Adrenal gland (tissue), 19 donors: ENCODE data around the gene FGG. TPM values are rescaled to one million over a fixed set of nuclear protein-coding genes. Genes with fewer than 3 reads are reported as not detected.

Source experiments
- DNase-seq, 7 donors: peaks; one replicate each; pipeline ENCODE4 v3.0.0-alpha.2; 2019 to 2020
- H3K27ac ChIP-seq, 5 donors: fragments of 200-600 bp; sonication (generic) in 4 of 5; 1 replicate in 3 of 5; 2 replicates in 2 of 5; pipeline versions ENCODE4 v1.5.1 to v1.8.0; 2016 to 2020; ENCODE audit warnings: mild to moderate bottlenecking in 1 of 5
- H3K27me3 ChIP-seq: fragments of 200-600 bp; 2 replicates; pipeline ENCODE4 v1.8.0; 2021
- H3K36me3 ChIP-seq, 2 donors: fragments of 200-600 bp; replicated peaks in 1 of 2; 1 replicate in 1 of 2; 2 replicates in 1 of 2; pipeline versions ENCODE4 v1.5.1 to v1.8.0; 2018 to 2022
- H3K4me1 ChIP-seq, 2 donors: fragments of 200-600 bp; replicated peaks in 1 of 2; 1 replicate in 1 of 2; 2 replicates in 1 of 2; pipeline versions ENCODE4 v1.5.1 to v1.8.0; 2018 to 2021
- H3K4me3 ChIP-seq, 4 donors: fragments of 200-600 bp; sonication (generic) in 3 of 4; one replicate each; pipeline ENCODE4 v1.5.1; 2016 to 2018
- H3K9me3 ChIP-seq, 3 donors: fragments of 200-600 bp; sonication (generic) in 1 of 3; replicated peaks in 1 of 3; 1 replicate in 2 of 3; 2 replicates in 1 of 3; pipeline versions ENCODE4 v1.5.1 to v1.8.0; 2016 to 2021
- CTCF ChIP-seq, 6 experiments: fragments of 450-650 bp in 4 of 6; fragments of 200-600 bp in 2 of 6; sonication (generic) in 1 of 6; IDR thresholded peaks; 1 replicate in 5 of 6; 2 replicates in 1 of 6; pipeline versions ENCODE4 v1.5.1 to v1.8.0; 2016 to 2021; ENCODE audit warnings: antibody characterized with exemption in 6 of 6, mild to moderate bottlenecking in 2 of 6, moderate library complexity in 1 of 6
- POLR2A ChIP-seq, 2 donors: fragments of 450-650 bp; IDR thresholded peaks; one replicate each; pipeline ENCODE4 v1.6.1; 2017; ENCODE audit warnings: antibody characterized with exemption in 2 of 2, mild to moderate bottlenecking in 2 of 2, moderate library complexity in 1 of 2
- WGBS, 4 donors: extraction: QIAGEN DNeasy Blood & Tissue Kit in 2 of 4; methylation state at CpG; one replicate each; pipeline versions ENCODE4 v1.1.5 to v1.1.7; 2013 to 2017; 5-methylcytosine and 5-hydroxymethylcytosine counted together
- intact Hi-C, 2 donors: fragments of 100-400 bp; cut with DNase I; formaldehyde crosslinking; loops; one replicate each; pipeline versions ENCODE4 v1.14.1 to v1.15.0; 2022 to 2023
- long read RNA-seq, 10 donors: library from polyadenylated mRNA in 3 of 10; unstranded in 2 of 10; stranded (forward) in 1 of 10; transcript quantifications; one replicate each; pipeline ENCODE4 v2.0.0 and lab custom pipeline, GENCODE V29; 2021 to 2026
- polyA plus RNA-seq, 3 donors: library from polyadenylated mRNA; stranded (reverse); fragments of 200-250 nt in 2 of 3; fragments of 350-450 nt in 1 of 3; fragmentation: Illumina TruSeq in 1 of 3; extraction: RNeasy Lipid Tissue Mini Kit (QIAGEN cat#74804) in 1 of 3; gene quantifications; one replicate each; pipeline ENCODE4 v1.2.3, GENCODE V29; 2013 to 2014
- total RNA-seq, 9 donors: library from RNA; depleted of rRNA in 4 of 9; stranded (reverse); fragments of >200 nt in 4 of 9; fragments of 120-200 nt in 1 of 9; fragmentation: NEBNext Ultra II Directional in 1 of 9; extraction: Animal tissue kit (Norgen Biotek cat#: 25700) in 1 of 9; gene quantifications; one replicate each; pipeline versions ENCODE4 v1.1.0 to v1.2.4, GENCODE V29; 2013 to 2023
- donor health status: healthy with polysubstance abuse.
- donor health status: Bipolar disorder and iron deficiency.
- donor health status: DM: yes; HTN: yes; CAD: no.
- donor health status: DM: no; HTN: no; CAD: no.
- donor health status: DM: no; HTN: no; CAD: no.
- donor health status: DM: yes; HTN: yes; CAD: no.

Gene FGG
- total RNA-seq (10 to 100 TPM in 6 of 9 donors, 1 to 10 TPM in 2, not detected in 1; 5.7 to 71.2 (median 16.6) TPM), polyA plus RNA-seq (10 to 100 TPM in 1 of 3 donors, 1 to 10 TPM in 2; 1.7 to 11.2 (median 3.1) TPM)
- long read RNA-seq, donor 1, transcript FGG-203 (10 exons, 1,760 nt): major isoform, 8 of 14 reads
- long read RNA-seq, donor 1, partial matches to known transcripts: 6 of 14 reads
- long read RNA-seq, donor 1, other reads (novel, unspliced or antisense): 0 of 14 reads
- long read RNA-seq, donor 2, partial matches to known transcripts: 0 of 1 reads
- long read RNA-seq, donor 2, other reads (novel, unspliced or antisense): 0 of 1 reads
- long read RNA-seq, donor 3, partial matches to known transcripts: 0 of 2 reads
- long read RNA-seq, donor 3, other reads (novel, unspliced or antisense): 0 of 2 reads
- long read RNA-seq, donor 4, transcript FGG-203 (10 exons, 1,760 nt): major isoform, 10 of 16 reads
- long read RNA-seq, donor 4, partial matches to known transcripts: 1 of 16 reads
- long read RNA-seq, donor 4, other reads (novel, unspliced or antisense): 2 of 16 reads
- long read RNA-seq, donor 5, transcript FGG-203 (10 exons, 1,760 nt): major isoform, 31 of 35 reads
- long read RNA-seq, donor 5, partial matches to known transcripts: 0 of 35 reads
- long read RNA-seq, donor 5, other reads (novel, unspliced or antisense): 0 of 35 reads
- long read RNA-seq, donor 6, partial matches to known transcripts: 0 of 1 reads
- long read RNA-seq, donor 6, other reads (novel, unspliced or antisense): 0 of 1 reads
- long read RNA-seq, donor 7, partial matches to known transcripts: 5 of 11 reads
- long read RNA-seq, donor 7, other reads (novel, unspliced or antisense): 0 of 11 reads
- long read RNA-seq, donor 8, transcript FGG-203 (10 exons, 1,760 nt): major isoform, 26 of 73 reads
- long read RNA-seq, donor 8, partial matches to known transcripts: 41 of 73 reads
- long read RNA-seq, donor 8, other reads (novel, unspliced or antisense): 0 of 73 reads
- long read RNA-seq, donor 9, partial matches to known transcripts: 0 of 1 reads
- long read RNA-seq, donor 9, other reads (novel, unspliced or antisense): 0 of 1 reads
- long read RNA-seq, donor 10, transcript FGG-203 (10 exons, 1,760 nt): major isoform, 5 of 15 reads
- long read RNA-seq, donor 10, partial matches to known transcripts: 9 of 15 reads
- long read RNA-seq, donor 10, other reads (novel, unspliced or antisense): 0 of 15 reads

DNA sequence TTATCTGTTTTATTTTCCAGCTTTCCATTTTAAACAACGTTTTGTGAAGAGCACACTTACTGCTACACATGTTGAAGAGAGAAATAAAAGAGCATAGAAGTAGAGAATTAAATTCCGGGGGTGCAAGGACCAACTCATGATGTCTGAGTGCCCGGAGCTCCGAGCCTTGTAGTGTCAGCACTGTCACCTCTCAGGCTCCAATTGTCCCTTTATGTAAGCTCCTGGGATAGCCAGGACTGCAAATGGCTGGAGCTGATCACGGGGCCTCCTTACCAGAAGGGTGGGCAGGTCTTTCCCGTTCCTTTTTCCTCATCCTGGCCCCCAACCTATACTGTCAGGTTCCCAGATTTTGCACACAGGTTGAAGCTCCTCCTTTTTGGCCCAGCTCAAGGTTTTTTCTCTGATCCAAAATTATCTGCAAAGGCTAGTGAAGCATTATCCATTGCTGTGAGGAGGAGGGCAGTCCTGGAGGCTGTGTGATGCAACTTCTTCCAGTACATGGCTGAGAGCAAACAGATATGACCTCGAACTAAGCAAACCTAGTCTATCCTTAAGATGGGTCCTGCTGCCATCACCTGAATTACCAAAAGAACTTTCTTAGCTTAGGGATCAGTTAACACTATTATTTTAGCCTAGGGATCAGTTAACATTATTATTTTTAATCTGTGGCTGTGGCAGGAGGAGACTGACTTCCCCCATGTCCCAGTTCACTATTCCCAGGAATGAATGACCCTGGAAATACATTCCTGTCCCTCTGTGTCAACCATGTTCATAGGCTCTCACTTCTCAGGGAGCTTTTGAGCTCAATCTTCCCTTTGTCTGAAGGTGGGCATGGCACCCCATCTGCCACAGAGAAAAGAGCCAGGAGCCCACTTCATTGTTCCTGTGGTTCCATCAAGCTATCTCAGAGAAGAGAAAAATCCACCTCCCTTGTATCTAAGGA lies at the start of gene FGG:
FGG (minus strand) TSS at position 185 of the 943 bp plus-strand sequence; CDS start at position 138, 47 bp downstream.
- intact Hi-C loops: no loop called here
- H3K36me3 ChIP-seq: no peaks in the 10 kb centered on the region
- H3K27ac ChIP-seq: no peak within 1 kb of the TSS
- no peak within 1 kb of the TSS for H3K4me3 ChIP-seq
- no peaks in the 10 kb centered on the region for H3K27me3 ChIP-seq
- TF ChIP-seq POLR2A (IDR thresholded peaks at IDR 0.05) (no peak), CTCF (IDR thresholded peaks at IDR 0.05) (no peak)
- peak in 2 of 7 donors; percentile 13 to 14 for DNase-seq
- no peaks in the 10 kb centered on the region for H3K4me1 ChIP-seq
- 60 to 64% (median 63%) methylated on average over 7 of the region's 7 CpGs for WGBS, 4 donors
- H3K9me3 ChIP-seq: no peaks in the 10 kb centered on the region

GRCh38 chr4:154660052-154660451 lies 47.6 kb upstream of the FGG start:
- no peak overlapping the region for H3K27ac ChIP-seq
- H3K4me1 ChIP-seq: no peaks in the 10 kb centered on the region
- peak overlapping the region in 1 of 4 donors; percentile 15 for H3K4me3 ChIP-seq
- 42 to 59% (median 56%) methylated on average over 3 of the region's 3 CpGs for WGBS, 4 donors
- no peaks in the 10 kb centered on the region for H3K36me3 ChIP-seq
- H3K27me3 ChIP-seq: no peaks in the 10 kb centered on the region
- TF ChIP-seq POLR2A (IDR thresholded peaks at IDR 0.05) (no peak), CTCF (IDR thresholded peaks at IDR 0.05) (no peak)
- DNase-seq: no peak
- H3K9me3 ChIP-seq: no peaks in the 10 kb centered on the region
- intact Hi-C loops: no loop called here

- H3K27ac ChIP-seq: no peak overlapping the region
- no peaks in the 10 kb centered on the region for H3K36me3 ChIP-seq
- intact Hi-C loops: no loop called here
- no peaks in the 10 kb centered on the region for H3K9me3 ChIP-seq
- no peak for DNase-seq
- no peak overlapping the region for H3K4me3 ChIP-seq
- 82 to 86% (median 83%) methylated on average over 11 of the region's 11 CpGs for WGBS, 4 donors
- TF ChIP-seq CTCF (IDR thresholded peaks at IDR 0.05) (no peak), POLR2A (IDR thresholded peaks at IDR 0.05) (no peak)
- no peaks in the 10 kb centered on the region for H3K4me1 ChIP-seq
- H3K27me3 ChIP-seq: no peaks in the 10 kb centered on the region
Measured at GRCh38 chr4:154658680-154659405, 46.4 kb upstream of the FGG start.
